ENCODE data around the gene S100A16.
"Not testable (repeated sequence)": the region's sequence is repeated elsewhere in the genome, so short reads cannot be mapped to it uniquely, and the experiment has no call there.

S100A16 gene

DNA sequence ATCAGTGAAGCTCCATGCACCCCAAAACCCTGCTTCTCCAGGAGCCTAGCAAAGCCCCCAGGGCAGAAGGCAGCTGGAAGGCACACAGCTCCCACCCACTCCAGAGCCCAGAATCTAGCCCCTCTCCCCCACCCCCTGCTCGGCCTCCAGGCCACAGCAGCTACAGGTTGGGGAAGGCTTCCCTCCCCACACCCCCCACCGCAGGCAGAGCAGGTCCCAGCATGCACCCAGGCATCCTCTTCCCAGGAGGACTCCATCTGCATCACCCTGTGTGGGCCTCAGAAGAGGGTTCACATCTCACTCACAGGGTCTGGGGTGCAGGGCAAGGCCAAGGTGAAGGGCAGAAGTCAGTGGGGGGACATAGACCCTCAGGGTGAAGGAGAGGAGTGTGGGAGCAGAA, 2.5 kb upstream of the S100A16 start:
- DNase-seq (ENCODE audit: low read depth): no peak

GRCh38 chr1:153614906-153615305, 2.0 kb upstream of the S100A16 start:
- no peak for DNase-seq (ENCODE audit: low read depth)

DNA sequence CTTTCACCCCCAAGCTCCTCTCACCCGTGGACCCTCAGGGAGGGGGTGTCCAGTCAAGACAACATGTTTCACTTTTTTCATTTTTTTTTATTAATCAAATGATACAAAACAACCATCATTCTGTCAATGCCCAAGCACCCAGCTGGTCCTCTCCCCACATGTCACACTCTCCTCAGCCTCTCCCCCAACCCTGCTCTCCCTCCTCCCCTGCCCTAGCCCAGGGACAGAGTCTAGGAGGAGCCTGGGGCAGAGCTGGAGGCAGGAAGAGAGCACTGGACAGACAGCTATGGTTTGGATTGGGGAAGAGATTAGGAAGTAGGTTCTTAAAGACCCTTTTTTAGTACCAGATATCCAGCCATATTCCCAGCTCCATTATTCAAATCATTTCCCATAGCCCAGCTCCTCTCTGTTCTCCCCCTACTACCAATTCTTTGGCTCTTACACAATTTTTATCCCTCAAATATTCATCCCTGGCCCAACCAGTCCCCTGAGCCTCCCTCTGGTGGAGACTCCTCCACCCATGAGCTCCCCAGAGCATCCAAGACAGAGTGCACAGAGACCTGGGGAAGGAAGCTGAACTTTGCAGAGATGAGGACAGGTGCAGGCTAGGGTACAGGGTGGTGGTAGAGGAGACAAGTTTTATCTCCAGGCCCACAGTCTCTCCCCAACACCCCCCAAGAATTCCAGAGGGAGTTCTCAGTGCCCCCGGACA, 1.4 kb upstream of the S100A16 start:
- DNase-seq (ENCODE audit: low read depth): no peak

DNA sequence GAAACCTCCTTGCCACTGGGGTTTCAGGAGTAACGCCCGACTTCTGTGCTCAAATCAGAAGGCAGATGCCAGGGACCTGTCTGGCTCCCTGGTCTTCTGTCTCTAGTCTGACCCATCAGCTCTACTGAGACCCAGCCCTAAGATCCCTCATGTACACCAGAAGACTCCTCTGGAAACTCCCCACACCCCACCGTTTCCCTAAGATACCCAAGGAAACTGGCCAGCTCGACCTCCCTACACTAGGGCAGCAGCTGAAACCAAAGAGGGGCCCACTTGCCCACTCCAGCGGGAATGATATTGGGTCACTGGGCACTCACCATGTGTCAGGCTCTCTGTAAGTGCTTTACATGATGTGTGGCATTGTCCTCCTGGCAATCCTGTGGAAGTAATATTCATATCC, 469 bp upstream of the S100A16 start:
- no peak for DNase-seq (ENCODE audit: low read depth)

DNA sequence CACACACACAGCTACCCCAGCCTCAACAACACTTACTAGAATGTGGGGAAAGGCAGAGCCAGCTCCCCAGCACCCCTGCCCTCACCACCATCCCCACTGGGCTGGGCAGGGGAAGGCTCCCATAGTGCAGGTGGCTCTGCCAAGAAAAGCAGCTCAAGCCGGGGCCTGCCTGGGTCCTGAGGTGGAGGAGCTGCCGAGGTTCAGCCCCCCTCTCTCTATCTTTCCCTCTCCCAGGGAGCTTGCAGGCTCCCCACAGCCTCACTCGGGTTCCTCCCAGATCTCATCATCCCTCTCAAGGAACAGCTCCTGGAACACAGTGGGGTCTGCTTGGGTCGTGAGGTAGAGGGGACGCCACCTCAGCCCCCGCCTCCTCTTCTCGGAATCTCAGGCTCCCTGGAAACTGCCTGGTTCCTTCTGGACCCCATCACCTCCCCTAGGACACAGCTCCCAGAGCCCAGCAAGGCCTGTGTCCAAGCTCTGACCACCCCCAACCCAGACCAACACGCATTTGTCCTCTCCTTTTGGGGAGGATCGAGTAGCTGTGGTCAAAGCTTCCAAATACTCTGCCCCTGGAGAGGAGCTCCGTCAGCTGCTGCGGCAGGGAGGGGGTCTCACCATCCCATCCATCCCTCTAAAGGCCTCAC, 704 bp downstream of the S100A16 start:
- no peak for DNase-seq (ENCODE audit: low read depth)

- no peak for DNase-seq (ENCODE audit: low read depth)
Observed at GRCh38 chr1:153611356-153611755, 1.6 kb downstream of the S100A16 start.

DNA sequence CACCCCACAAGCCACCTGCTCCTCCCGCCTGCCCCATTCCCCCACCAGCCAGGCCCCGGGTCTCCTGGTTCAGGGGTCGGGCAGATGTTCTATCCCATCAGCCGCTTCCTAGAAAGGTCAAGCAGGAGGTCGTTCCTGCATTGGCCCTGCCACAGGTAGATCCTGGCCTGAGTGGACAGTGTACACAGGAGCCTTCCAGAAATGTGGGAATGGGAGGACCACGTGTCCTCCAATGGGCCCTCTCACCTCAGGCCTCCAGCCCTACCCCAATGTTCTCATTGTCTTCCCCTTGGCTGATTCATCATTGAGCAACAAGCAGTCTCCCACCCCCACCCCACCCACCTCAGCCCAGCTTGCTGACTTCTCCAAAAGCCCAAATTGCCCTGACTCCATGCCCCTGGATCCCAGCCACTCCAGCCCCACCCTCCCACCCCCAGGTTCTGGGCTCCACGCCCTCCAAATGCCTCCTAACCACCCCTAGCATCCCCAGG, 2.1 kb downstream of the S100A16 start:
- no peak for DNase-seq (ENCODE audit: low read depth)

DNA sequence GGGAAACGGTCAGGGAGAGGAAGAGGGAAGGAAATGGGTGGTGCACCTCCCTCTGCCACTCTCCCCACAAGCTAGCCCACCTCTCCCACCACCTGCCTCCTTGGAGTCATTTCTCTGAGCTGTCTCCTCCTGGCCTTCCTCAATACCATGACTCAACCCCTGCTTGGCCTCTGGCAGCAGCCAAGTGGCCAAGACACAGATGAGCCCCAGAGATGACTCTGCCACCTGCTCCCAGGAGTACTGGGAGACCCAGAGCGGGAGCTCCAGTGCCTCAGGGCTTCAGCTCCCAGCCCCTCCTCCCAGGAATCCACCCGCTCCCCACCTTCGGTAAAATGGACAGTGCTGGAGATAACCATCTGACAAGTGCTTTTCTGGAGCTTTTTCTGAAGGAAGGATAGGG, 2.6 kb downstream of the S100A16 start:
- no peak for DNase-seq (ENCODE audit: low read depth)

DNA sequence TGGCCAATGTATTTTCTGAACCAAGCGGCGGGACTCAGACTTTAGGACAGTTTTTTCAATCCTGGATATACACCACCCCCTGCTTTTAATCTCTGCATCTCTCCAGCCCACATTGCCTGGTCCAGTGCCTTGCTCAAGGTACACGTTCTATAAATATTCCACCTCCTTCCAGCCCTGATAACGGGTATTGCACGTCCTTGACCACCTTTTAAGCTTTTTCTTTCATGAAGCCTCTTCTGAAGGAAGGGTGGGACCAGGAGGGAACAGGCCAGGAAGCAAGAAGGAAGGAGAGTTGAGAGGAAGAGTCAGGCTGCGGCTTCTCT, 3.4 kb downstream of the S100A16 start:
- DNase-seq (ENCODE audit: low read depth): no peak

DNA sequence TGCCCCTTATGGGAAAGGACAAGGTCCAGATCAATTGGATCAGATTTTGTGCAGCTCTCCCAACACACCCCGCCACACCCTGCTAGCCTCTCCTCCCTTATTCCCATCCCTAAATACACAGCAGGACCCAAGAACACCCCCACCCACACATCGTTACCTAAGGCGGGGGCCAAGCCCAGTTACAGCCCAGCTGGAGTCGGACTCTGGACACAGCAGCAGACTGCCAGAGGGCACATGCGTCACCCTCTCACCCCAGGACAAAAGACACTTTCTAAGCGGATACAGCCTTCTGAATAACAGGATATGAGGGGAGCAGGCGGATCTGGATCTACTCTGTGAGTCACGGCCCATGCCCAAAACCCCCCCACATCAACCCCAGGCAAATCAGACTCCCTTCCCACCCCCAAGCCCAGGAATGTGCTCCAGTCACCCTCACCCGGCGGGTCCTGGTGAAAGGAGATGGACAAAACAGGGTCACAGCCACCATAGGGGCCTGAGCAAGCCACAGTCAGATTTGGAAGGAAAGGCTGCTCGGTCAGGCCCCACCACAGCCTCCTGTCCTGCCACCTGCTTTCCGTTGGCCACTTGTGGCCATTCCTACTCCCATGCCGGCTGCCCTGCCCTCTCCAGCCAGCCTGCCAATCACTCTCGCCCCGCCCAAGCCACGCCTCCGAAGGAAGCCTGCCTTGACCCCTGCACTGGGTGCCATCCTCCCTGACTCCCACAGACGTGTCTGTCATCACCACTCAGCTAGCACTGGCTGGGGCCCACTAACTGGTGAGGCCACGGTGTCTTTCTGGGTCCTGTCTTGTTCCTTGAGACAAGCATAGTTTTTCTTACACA, 4.0 kb downstream of the S100A16 start:
- DNase-seq (ENCODE audit: low read depth): no peak

- no peak for DNase-seq (ENCODE audit: low read depth)
Observed at GRCh38 chr1:153608089-153608682, 4.8 kb downstream of the S100A16 start.

DNA sequence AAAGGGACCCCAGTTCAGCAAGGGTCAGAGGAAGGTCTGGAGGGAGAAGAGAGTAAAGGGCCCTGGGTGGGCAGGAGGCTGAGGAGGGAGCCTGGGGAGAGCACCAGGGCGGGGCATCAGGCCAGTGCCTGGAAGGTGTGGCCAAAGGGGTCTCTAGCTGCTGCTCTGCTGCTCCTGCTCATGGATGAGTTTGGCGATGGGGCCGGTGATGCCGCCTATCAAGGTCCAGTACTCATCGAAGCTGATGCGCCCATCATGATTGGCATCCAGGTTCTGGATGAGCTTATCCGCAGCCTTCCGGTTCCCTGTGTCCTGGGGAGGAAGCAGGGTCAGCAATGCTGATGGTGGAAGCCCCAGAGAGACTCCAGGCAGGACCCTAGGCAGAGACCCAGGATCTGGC, 5.6 kb downstream of the S100A16 start:
- DNase-seq (ENCODE audit: low read depth): no peak

DNA sequence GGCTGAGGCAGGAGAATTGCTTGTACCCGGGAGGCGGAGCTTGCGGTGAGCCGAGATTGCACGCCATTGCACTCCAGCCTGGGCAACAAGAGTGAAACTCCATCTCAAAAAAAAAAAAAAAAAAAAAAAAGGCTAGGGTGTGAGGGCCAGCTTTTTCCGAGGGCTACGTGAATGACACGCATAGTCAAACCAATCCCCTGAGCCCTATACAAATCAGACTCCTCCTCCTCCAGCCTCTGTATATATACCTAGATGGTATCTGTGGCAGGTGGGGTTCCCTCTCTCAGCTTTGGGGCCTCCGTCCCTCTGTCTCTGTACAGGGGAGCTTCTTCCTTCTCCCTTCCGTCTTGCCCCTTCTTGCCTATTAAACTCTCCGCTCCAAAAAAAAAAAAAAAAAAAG, 6.7 kb downstream of the S100A16 start:
- no peak for DNase-seq (ENCODE audit: low read depth)

GRCh38 chr1:153602749-153603148, 10.2 kb downstream of the S100A16 start:
- no peak for DNase-seq (ENCODE audit: low read depth)

DNA sequence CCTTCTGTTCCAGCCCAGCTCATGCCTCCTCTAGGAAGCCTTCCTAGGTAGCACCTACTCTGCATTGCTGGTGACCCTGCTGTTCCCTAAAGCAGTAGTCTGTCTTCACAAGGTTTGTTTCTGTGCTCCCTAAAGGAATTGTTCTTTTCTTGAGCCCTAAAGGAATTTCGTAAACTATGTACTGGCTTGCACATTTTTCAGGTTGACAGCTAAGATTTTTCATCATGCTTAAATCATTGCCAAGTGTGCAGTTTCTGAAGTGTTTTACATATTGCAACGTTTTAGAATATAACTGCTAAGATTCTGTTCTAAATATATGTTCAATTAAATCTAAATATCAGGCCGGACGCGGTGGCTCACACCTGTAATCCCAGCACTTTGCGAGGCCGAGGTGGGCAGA, 13.1 kb downstream of the S100A16 start:
- no peak for DNase-seq (ENCODE audit: low read depth)

DNA sequence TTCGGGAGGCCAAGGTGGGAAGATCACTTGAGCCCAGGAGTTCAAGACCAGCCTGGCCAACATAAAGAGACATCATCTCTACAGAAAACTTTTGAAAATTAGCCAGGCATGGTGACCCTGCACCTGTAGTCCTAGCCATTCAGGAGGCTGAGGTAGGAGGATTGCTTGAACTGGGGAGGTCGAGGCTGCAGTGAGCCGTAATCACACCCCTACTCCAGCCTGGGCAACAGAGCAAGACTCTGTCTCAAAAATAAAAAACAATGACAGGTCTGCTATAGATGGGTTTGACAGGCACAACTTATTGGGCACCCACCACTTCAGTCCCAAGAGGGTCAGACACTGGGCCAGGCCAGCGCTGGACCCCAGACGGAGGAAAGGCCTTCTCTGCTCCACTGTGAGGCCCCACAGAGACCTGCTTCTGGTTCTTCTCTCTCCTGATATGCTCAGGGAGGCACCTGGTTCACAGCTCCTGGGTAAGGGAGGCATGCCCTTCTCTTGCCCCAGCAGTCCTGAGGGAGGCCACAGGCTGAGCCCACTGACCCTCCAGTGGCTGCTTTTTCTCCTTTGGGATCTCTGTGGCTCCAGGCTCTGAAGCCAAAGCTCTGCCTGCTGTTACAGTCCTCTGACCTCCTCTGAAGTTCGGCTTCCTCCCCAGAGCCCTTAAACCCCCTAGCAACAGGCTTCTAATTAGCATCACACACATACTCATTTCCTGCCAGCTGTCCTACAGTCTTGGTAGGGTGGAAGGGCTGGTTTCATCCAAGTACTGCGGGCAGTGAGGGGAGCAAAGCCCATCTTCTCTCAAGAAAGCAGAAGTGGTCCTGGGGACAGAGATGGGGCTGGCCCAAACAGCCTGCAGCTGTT, 14.4 kb downstream of the S100A16 start:
- DNase-seq (ENCODE audit: low read depth): no peak

DNA sequence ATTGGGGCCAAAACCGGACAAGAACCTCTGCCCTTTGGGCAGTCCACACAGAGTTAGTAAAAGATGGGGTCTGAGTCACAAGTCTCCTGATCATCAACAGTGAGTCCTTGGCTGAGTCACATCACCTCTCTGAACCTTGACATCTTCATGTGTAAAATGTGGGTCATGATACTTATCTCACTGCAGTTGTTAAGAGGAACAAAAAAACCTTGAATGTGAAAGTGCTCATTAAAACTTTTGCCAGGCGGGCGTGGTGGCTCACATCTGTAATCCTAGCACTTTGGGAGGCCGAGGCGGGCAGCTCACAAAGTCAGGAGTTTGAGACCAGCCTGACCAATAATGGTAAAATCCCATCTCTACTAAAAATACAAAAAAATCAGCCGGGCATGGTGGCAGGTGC, 15.7 kb downstream of the S100A16 start:
- no peak for DNase-seq (ENCODE audit: low read depth)

DNA sequence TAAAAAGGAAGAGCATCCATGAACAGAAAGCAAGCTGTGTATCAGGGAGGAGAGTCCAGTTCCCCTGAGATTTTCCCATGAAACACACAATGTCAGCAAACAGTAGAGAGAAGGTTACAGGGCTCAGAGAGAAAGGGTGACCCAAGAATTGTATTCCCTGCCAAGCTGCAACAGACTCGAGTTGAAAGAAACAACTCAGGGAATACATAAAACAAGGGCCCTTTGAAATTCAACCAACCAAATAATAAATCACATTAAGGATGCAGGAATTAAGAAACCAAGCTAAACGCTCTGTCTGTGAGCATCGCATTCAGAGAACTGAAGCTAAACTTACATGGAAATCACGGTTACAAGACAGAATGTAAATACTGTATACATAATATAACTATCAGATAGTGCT, 20.2 kb downstream of the S100A16 start:
- DNase-seq (ENCODE audit: low read depth): no peak

DNA sequence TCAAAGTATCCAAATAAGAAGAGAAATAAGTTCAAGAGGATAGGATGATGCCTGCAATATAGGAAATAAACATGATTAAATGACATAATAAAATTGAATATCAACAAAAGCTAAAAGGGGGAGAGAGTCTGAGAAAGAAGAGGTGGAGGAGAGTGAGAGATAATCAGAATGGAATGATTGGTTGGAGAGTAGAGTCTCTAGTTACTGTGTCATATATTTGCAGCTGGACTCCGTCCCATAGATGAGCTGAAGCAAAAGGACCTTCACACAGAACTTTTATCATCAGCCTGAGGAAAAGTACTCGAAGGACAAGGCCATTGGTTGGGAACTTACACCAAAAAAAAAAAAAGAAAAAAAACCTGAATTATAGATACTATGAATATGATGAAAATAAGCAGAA, 24.5 kb downstream of the S100A16 start:
- DNase-seq (ENCODE audit: low read depth): no peak

DNA sequence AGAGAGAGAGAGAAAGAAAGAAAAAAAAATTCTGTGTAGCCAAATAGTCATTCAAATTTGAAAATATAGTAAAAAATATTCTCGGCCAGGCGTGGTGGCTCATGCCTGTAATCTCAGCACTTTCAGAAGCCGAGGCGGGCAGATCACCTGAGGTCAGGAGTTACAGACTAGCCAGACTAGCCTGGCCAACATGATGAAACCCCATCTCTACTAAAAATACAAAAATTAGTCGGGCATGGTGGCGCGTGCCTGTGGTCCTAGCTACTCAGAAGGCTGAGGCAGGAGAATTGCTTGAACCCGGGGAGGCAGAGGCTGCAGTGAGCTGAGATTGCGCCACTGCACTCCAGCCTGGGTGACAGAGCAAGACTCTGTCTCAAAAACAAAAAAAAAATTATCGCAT, 24.9 kb downstream of the S100A16 start:
- not testable (repeated sequence) for DNase-seq (ENCODE audit: low read depth)

- DNase-seq (ENCODE audit: low read depth): no peak
Observed at GRCh38 chr1:153587314-153587713, 25.6 kb downstream of the S100A16 start.

GRCh38 chr1:153586347-153586746, 26.6 kb downstream of the S100A16 start:
- no peak for DNase-seq (ENCODE audit: low read depth)

Data from stimulated activated CD4-positive, alpha-beta T cell treated with anti-CD3 and anti-CD28 coated beads, Interleukin-2, amount 100 ng/mL, for 4 hours (primary cell).